ENCODE measurements around the gene SLC44A1. TPM values are rescaled to one million over a fixed set of nuclear protein-coding genes. Genes with fewer than 3 reads are reported as not detected.
A peak's percentile ranks its signal among the peaks of the same experiment; 100 is the strongest.

The SLC44A1 gene
- total and polyA plus RNA-seq, 2 of the 13 experiments (the other 11 are each of a cell fraction or from before 2014, with no cell fraction given) = 21.4 to 40.8 TPM

DNA sequence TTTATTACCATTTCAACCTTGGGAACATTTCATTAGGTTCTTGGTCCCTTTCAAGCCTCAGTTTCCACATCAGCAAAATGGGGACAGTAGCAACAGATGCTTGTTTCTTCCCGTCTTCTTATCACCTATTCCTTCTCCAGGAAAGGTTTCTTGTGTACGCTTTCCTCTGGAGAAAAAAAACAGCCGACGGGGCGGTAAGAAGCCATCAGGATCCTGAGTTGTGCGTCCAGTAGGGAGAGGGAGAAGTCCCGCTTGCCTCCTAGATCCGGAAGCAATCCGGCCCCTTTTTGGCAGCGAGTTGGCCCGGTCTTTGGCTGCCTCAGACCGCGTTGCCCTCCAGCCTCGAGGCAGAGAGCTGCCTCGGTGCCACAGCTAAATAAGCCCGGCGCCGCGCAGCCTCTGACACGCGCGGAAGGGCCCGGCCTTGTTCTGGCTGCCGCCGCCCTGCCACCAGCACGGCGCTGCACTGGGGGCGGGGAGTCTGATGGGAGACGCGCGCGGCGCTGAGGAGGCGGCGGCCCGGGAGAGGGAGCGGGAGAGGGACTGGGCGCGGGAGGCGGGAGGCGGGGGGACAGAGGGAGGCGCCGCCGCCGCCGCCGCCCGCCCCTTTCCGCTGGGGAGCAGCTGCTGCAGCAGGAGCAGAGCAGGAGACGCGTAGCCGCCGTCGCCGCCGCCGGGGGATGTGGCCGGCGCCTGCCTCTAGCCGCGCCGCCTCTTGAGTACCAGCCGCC lies at the start of gene SLC44A1 (continued):
- no peak for TF ChIP-seq ZNF18 (CRISPR knock-in tag; IDR thresholded peaks at IDR 0.05; ENCODE audit: insufficient replicate concordance)
- TF ChIP-seq ZNF839 (CRISPR knock-in tag; IDR thresholded peaks at IDR 0.05; ENCODE audit: borderline replicate concordance) = peak; percentile 96; the same call in 1 of the 2 replicates
- peak; percentile 85 for TF ChIP-seq ZBTB43 (CRISPR knock-in tag; conservative IDR thresholded peaks at IDR 0.05)
- TF ChIP-seq ZNF335 (CRISPR knock-in tag; IDR thresholded peaks at IDR 0.05) = no peak; the same call in 1 of the 2 replicates
- no peak for TF ChIP-seq PAX8 (CRISPR knock-in tag; IDR thresholded peaks at IDR 0.05; ENCODE audit: borderline replicate concordance)
- TF ChIP-seq, protein P1, sequence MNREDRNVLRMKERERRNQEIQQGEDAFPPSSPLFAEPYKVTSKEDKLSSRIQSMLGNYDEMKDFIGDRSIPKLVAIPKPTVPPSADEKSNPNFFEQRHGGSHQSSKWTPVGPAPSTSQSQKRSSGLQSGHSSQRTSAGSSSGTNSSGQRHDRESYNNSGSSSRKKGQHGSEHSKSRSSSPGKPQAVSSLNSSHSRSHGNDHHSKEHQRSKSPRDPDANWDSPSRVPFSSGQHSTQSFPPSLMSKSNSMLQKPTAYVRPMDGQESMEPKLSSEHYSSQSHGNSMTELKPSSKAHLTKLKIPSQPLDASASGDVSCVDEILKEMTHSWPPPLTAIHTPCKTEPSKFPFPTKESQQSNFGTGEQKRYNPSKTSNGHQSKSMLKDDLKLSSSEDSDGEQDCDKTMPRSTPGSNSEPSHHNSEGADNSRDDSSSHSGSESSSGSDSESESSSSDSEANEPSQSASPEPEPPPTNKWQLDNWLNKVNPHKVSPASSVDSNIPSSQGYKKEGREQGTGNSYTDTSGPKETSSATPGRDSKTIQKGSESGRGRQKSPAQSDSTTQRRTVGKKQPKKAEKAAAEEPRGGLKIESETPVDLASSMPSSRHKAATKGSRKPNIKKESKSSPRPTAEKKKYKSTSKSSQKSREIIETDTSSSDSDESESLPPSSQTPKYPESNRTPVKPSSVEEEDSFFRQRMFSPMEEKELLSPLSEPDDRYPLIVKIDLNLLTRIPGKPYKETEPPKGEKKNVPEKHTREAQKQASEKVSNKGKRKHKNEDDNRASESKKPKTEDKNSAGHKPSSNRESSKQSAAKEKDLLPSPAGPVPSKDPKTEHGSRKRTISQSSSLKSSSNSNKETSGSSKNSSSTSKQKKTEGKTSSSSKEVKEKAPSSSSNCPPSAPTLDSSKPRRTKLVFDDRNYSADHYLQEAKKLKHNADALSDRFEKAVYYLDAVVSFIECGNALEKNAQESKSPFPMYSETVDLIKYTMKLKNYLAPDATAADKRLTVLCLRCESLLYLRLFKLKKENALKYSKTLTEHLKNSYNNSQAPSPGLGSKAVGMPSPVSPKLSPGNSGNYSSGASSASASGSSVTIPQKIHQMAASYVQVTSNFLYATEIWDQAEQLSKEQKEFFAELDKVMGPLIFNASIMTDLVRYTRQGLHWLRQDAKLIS (CRISPR knock-in tag; IDR thresholded peaks at IDR 0.05) = no peak
- no peak for TF ChIP-seq ZSCAN22 (CRISPR knock-in tag; IDR thresholded peaks at IDR 0.05)
- peak; percentile 98 for TF ChIP-seq ZGPAT (CRISPR knock-in tag; IDR thresholded peaks at IDR 0.05)
- peak; percentile 98 for TF ChIP-seq MIER3 (CRISPR knock-in tag; IDR thresholded peaks at IDR 0.05; ENCODE audit: borderline replicate concordance)
- TF ChIP-seq, protein P2, sequence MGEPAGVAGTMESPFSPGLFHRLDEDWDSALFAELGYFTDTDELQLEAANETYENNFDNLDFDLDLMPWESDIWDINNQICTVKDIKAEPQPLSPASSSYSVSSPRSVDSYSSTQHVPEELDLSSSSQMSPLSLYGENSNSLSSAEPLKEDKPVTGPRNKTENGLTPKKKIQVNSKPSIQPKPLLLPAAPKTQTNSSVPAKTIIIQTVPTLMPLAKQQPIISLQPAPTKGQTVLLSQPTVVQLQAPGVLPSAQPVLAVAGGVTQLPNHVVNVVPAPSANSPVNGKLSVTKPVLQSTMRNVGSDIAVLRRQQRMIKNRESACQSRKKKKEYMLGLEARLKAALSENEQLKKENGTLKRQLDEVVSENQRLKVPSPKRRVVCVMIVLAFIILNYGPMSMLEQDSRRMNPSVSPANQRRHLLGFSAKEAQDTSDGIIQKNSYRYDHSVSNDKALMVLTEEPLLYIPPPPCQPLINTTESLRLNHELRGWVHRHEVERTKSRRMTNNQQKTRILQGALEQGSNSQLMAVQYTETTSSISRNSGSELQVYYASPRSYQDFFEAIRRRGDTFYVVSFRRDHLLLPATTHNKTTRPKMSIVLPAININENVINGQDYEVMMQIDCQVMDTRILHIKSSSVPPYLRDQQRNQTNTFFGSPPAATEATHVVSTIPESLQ (CRISPR knock-in tag; conservative IDR thresholded peaks at IDR 0.05) = no peak
- TF ChIP-seq ZNF574 (CRISPR knock-in tag; IDR thresholded peaks at IDR 0.05) = peak; percentile 97
- TF ChIP-seq JDP2 (CRISPR knock-in tag; IDR thresholded peaks at IDR 0.05; ENCODE audit: borderline replicate concordance) = no peak
- no peak for TF ChIP-seq HDAC6 (IDR thresholded peaks at IDR 0.05; ENCODE audit: low read depth, low read length)
